Measurements from ENCODE around the gene PLCB2. TPM values are rescaled to one million over a fixed set of nuclear protein-coding genes. Genes with fewer than 3 reads are reported as not detected.

PLCB2 gene
- polyA plus RNA-seq, 1 of the 3 experiments (the other 2 are of a cell fraction): 0.15 TPM

DNA sequence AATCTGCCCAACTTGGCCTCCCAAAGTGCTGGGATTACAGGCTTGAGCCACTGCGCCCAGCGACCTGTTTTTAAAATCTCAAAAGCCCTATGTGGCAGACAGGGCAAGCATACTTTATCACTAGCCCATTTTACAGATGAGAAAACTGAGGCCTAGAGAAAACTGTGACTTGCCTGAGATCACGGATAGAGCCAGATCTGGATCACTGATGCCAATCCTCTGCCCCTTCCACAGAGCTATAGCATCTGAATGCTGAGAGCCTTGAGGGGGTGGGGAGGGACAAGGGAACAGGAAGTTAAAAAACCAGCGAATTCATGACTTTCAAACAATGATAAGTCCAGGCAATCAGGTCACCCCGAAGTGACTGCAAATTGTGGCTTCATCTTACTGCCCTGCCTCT lies 32.2 kb downstream of the PLCB2 start:
- Histone ChIP-seq H3K4me1 (ENCODE audit: control insufficient read depth in 1 of 2, insufficient read depth in 2 of 2, low read depth in 1 of 2, low read length in 1 of 2) (peaks cover 0 to 5% of the 10 kb centered on the region in 2 experiments; a peak in 1 of 4 replicates), H3K27ac (ENCODE audit: low read depth in 2 of 2, low read length in 1 of 2) (no peak overlapping the region), H3F3A (replicated peaks; ENCODE audit: insufficient read depth) (peaks cover 3% of the 10 kb centered on the region), H3K4me2 (no peak overlapping the region), H3K79me2 (ENCODE audit: insufficient read depth) (no peaks in the 10 kb centered on the region), H3K9me2 (no peaks in the 10 kb centered on the region), H3K4me3 (ENCODE audit: low read depth in 2 of 2, low read length in 1 of 2) (no peak overlapping the region), H3K9me3 (no peaks in the 10 kb centered on the region), H3K36me3 (replicated peaks in 1 of 2; ENCODE audit: control insufficient read depth in 1 of 2, insufficient read depth in 2 of 2, low read length in 1 of 2) (no peaks in the 10 kb centered on the region), H3K9ac (no peak overlapping the region), H4K20me1 (ENCODE audit: insufficient read depth) (no peaks in the 10 kb centered on the region), H3K27me3 (ENCODE audit: insufficient read depth) (no peaks in the 10 kb centered on the region), H2AFZ (ENCODE audit: low read depth) (no peak overlapping the region)
- 63% methylated on average over 5 of the region's 5 CpGs for WGBS (ENCODE audit: low lambda C conversion rate)
- TF ChIP-seq NFIC (IDR thresholded peaks at IDR 0.05; ENCODE audit: borderline replicate concordance) (no peak), NRF1 (IDR thresholded peaks at IDR 0.05; ENCODE audit: low read depth, low read length) (no peak), USF2 (IDR thresholded peaks at IDR 0.05; ENCODE audit: borderline replicate concordance, low read depth, low read length) (no peak)
- TF ChIP-seq, protein P1, sequence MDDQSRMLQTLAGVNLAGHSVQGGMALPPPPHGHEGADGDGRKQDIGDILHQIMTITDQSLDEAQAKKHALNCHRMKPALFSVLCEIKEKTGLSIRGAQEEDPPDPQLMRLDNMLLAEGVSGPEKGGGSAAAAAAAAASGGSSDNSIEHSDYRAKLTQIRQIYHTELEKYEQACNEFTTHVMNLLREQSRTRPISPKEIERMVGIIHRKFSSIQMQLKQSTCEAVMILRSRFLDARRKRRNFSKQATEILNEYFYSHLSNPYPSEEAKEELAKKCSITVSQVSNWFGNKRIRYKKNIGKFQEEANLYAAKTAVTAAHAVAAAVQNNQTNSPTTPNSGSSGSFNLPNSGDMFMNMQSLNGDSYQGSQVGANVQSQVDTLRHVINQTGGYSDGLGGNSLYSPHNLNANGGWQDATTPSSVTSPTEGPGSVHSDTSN (IDR thresholded peaks at IDR 0.05): no peak
- POLR2A ChIA-PET: no interaction called here
- CTCF ChIA-PET: interaction anchor here (0.7 to 25.6 kb wide), 13 partner anchors 13 to 487 kb away, joined by 3 to 868 read pairs (median 38); partner anchors contain the start of genes ANKRD63, BUB1B, CCDC9B and INAFM2
- no peak for DNase-seq

DNA sequence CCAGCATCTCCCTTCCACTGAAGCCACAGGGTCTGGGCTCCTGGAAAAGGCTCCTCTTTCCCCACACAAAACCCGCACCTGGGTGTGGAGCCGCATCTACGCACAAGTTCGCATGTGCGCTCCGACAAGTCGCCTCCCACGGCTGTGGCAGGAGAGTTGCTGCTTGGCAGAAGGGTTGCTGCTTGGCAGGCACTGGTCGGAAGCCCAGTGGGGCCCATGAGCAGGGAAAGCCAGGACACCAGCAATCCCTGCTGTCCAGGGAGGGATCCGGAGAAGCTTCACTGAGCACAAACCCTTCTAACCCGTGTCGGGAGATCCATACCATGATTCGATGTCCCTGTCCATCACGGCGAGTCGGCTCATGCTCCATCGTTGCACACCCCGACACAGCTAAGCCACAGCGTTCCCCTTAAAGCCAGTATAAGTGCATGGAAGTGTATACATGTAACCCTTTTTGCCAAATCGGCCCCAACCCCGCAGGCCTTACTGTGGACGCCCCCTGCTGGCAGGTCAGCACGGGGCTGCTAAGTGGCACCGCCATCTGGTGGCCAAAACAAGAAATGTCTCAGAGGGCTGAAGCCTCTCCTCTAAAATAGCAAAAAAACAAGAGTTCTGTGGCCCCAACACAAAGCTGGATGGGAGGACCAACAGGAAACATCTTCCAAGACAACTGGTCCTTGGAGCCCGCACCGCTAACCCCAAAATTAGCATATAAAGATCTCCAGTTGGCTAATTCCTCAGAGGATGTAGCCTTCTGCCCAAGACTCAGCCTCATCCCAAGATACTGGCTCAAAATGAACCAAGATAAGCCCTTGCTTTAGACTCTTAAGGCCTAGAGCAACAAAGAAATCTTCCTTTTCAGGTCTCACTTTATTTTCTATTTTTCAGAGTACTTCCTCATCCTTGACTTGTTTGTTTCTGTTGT lies 33.1 kb downstream of the PLCB2 start:
- no peaks in the 10 kb centered on the region for H4K20me1 ChIP-seq (ENCODE audit: insufficient read depth)
- peak overlapping the region in 1 of 2 experiments; percentile 30; a peak in 1 of 4 replicates for H3K4me3 ChIP-seq (ENCODE audit: low read depth in 2 of 2, low read length in 1 of 2)
- WGBS (ENCODE audit: low lambda C conversion rate): 60% methylated on average over 21 of the region's 26 CpGs
- CTCF ChIA-PET: interaction anchor here (0.6 to 25.6 kb wide), 58 partner anchors 11 to 595 kb away, joined by 3 to 868 read pairs (median 4); partner anchors contain the start of genes ANKRD63, BMF, BUB1B and CCDC9B
- H3K9ac ChIP-seq: no peak overlapping the region
- peaks cover under 1 to 5% of the 10 kb centered on the region in 2 experiments; a peak in 1 of 4 replicates for H3K4me1 ChIP-seq (ENCODE audit: control insufficient read depth in 1 of 2, insufficient read depth in 2 of 2, low read depth in 1 of 2, low read length in 1 of 2)
- no peaks in the 10 kb centered on the region for H3K79me2 ChIP-seq (ENCODE audit: insufficient read depth)
- no peak overlapping the region for H2AFZ ChIP-seq (ENCODE audit: low read depth)
- no peaks in the 10 kb centered on the region for H3K27me3 ChIP-seq (ENCODE audit: insufficient read depth)
- no peaks in the 10 kb centered on the region for H3F3A ChIP-seq (replicated peaks; ENCODE audit: insufficient read depth)
- DNase-seq: peak; percentile 88
- H3K36me3 ChIP-seq (replicated peaks in 1 of 2; ENCODE audit: control insufficient read depth in 1 of 2, insufficient read depth in 2 of 2, low read length in 1 of 2): no peaks in the 10 kb centered on the region
- H3K9me3 ChIP-seq: no peaks in the 10 kb centered on the region
- POLR2A ChIA-PET: no interaction called here
- H3K4me2 ChIP-seq: no peak overlapping the region
- no peak overlapping the region for H3K27ac ChIP-seq (ENCODE audit: low read depth in 2 of 2, low read length in 1 of 2)
- no peaks in the 10 kb centered on the region for H3K9me2 ChIP-seq
- peak; percentile 100 for TF ChIP-seq SMC3 (IDR thresholded peaks at IDR 0.05; ENCODE audit: low read depth, low read length)
- peak; percentile 60 for TF ChIP-seq RCOR1 (IDR thresholded peaks at IDR 0.05; ENCODE audit: low read length)
- TF ChIP-seq TAF1 (IDR thresholded peaks at IDR 0.05; ENCODE audit: borderline replicate concordance, low read depth, low read length): 0 out of 2 replicates have a peak, but pooled peaks have one; percentile 15
- TF ChIP-seq NRF1 (IDR thresholded peaks at IDR 0.05; ENCODE audit: low read depth, low read length): peak; percentile 34
- TF ChIP-seq JUND (IDR thresholded peaks at IDR 0.05): no peak
- no peak for TF ChIP-seq EP300 (IDR thresholded peaks at IDR 0.05; ENCODE audit: borderline replicate concordance in 1 of 2, low read depth in 1 of 2, low read length in 1 of 2)
- no peak for TF ChIP-seq GABPA (IDR thresholded peaks at IDR 0.05; ENCODE audit: low read depth)
- no peak; the same call in 1 of the 2 replicates for TF ChIP-seq RFX5 (IDR thresholded peaks at IDR 0.05; ENCODE audit: low read length)
- no peak for TF ChIP-seq GATA2 (CRISPR knock-in tag; IDR thresholded peaks at IDR 0.05)
- TF ChIP-seq, protein P2, sequence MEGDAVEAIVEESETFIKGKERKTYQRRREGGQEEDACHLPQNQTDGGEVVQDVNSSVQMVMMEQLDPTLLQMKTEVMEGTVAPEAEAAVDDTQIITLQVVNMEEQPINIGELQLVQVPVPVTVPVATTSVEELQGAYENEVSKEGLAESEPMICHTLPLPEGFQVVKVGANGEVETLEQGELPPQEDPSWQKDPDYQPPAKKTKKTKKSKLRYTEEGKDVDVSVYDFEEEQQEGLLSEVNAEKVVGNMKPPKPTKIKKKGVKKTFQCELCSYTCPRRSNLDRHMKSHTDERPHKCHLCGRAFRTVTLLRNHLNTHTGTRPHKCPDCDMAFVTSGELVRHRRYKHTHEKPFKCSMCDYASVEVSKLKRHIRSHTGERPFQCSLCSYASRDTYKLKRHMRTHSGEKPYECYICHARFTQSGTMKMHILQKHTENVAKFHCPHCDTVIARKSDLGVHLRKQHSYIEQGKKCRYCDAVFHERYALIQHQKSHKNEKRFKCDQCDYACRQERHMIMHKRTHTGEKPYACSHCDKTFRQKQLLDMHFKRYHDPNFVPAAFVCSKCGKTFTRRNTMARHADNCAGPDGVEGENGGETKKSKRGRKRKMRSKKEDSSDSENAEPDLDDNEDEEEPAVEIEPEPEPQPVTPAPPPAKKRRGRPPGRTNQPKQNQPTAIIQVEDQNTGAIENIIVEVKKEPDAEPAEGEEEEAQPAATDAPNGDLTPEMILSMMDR (IDR thresholded peaks at IDR 0.05): peak; percentile 100
- no peak for TF ChIP-seq ZBTB33 (IDR thresholded peaks at IDR 0.05; ENCODE audit: borderline replicate concordance, low read depth)
- TF ChIP-seq MXI1 (IDR thresholded peaks at IDR 0.05; ENCODE audit: low read depth, low read length): no peak
- TF ChIP-seq TCF12 (IDR thresholded peaks at IDR 0.05): no peak
- no peak for TF ChIP-seq USF2 (IDR thresholded peaks at IDR 0.05; ENCODE audit: borderline replicate concordance, low read depth, low read length)
- TF ChIP-seq FOSL2 (IDR thresholded peaks at IDR 0.05; ENCODE audit: borderline replicate concordance, low read depth): no peak
- TF ChIP-seq CHD2 (IDR thresholded peaks at IDR 0.05; ENCODE audit: low read length, partially characterized antibody): no peak

Data from SK-N-SH (cell line).